ENCODE measurements around the gene PTGIS.

PTGIS gene

DNA sequence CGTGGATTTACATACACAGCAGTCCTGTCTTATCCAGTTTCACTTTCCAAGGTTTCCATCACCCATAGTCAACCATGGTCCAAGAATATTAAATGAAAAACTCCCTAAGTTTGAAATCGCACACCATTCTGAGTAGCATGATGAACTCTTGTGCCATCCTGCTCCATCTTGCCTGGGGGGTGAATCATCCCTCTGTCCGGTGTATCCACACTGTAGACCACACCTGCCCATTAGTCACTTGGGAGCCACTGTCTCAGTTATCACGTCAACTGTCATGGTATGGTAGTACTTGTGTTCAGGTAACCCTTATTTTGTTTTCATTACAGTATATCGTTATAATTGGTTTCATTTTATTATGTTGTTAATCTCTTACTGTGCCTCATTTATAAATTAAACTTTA lies 38.5 kb downstream of the PTGIS start:
- no peak for DNase-seq (ENCODE audit: low read depth)

DNA sequence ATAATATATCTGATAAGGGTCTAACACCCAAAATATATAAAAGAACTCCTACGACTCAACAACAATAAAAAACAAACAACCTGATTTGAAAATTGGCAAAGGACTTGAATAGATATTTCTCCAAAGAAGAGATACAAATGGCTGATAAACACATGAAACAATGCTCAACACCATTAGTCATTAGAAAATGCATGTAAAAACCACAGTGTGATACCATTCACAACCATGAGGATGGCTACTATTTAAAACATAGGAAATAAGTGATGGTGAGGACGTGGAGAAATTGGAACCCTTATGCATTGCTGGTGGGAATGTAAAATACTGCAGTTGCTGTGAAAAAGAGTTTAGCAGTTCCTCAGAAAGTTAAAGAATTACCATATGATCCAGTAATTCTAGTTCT lies 41.4 kb downstream of the PTGIS start:
- no peak for DNase-seq (ENCODE audit: low read depth)

DNA sequence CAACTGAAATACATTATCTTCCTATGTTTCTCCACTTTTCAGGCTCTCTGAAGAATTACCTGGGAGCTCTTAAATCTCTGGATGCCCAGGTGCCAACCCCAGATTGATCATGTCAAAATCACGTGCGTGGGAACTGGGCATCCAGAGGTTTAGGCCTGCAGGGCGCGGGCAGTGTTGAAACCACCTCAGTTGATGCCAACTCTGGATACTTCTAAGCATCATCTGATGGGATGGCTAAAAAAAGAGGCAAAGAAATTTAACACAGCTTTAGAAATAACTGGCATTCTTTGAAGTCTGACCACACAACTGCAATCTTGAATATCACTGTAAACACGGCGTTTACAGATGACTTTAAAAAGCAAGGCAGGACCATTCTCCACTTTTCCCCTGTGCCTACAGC lies 41.9 kb downstream of the PTGIS start:
- DNase-seq (ENCODE audit: low read depth) = no peak

DNA sequence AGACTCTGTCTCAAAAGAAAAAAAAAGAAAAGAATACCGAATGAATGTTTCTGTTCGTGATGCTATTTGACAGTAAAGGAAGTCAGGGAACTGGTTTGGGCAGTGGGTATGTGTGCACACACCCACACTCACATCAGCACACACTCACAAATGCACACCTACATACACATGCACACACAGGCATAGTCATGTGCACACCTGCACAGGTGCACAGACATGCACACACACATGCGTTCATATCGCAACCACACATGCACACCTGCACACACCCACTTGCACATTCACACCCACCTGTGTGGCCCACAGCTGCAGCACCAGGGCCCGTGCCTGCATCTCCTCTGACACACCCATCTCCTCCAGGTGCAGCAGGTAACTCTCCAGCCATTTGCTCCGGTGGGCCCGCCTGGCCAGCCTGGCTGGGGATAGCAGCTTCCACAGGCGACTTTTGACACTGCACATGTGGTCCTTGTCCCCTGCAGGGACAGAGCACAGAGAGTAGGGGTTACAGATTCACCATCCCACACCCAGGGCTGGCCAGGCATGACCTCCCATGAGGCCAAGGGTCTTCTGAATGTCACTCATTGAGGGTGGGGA lies 44.1 kb downstream of the PTGIS start:
- DNase-seq (ENCODE audit: low read depth) = no peak

DNA sequence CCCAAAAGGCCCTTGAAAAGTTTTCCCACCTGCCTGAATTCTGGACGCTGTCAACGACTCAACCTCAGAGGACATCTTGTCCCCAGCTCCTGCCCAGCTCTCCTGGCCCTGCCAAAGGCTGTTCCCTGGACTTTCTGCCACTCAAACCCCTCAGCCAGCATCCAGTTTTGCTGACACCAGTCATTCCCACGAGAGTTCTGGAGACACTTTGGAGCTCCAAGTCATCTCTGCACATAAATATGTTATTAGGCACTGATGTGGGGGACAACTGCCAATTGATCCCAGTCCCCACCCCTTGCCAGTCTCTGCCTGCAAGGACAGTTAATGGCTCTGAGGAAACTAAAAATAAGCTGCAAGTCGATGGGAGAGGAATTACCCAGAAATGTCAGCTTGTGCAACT lies 46.6 kb downstream of the PTGIS start:
- no peak for DNase-seq (ENCODE audit: low read depth)

DNA sequence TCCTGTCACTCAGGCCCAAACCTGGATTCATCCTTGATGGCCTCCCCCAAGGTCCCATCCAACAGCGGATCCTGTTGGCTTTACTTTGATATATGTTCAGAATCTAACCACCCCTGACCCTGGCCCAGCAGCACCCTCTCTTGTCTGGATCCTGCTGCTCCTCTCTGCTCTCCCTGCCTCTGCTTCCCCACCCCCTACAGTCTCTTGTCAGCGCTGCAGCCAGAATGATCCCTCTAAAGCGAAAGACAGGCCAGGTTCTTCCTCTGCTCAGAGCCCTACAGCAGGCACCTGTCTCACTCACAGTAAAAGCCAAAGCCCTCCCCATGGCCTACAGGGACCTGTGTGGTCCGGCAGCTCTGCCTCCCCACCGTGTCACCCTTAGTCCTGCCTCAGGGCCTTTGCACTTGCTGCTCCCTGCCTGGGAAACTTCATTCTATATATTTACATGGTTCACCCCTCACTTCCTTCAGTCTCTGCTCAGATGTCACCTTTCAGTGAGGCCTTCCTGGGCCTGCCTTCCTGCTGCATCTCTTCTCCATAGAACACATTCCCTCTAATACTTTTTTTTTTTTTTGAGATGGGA lies 48.1 kb downstream of the PTGIS start:
- no peak for DNase-seq (ENCODE audit: low read depth)

DNA sequence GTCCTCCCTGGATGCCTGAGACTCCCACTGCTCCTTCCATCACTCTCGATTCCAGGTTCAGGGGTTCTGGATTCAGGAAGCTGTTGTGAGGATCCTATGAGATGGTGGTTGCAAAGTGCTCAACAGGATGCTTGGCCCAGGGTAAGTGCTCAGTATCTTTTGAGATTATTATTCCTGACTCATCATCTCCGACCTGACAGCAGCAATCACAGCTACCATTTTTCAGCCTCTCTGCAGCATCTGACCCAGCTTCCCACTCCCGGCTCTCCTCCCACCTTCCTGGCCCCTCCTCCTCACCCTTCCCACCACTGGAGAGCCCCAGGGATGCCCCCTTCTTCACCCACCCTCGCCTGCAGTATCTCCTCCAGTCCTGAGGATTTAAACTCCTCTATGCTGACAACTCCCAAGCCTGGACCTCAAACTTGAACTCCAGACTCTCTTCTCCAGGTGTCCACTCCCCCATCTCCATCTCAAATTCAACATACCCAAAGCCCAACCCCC lies 48.7 kb downstream of the PTGIS start:
- no peak for DNase-seq (ENCODE audit: low read depth)

DNA sequence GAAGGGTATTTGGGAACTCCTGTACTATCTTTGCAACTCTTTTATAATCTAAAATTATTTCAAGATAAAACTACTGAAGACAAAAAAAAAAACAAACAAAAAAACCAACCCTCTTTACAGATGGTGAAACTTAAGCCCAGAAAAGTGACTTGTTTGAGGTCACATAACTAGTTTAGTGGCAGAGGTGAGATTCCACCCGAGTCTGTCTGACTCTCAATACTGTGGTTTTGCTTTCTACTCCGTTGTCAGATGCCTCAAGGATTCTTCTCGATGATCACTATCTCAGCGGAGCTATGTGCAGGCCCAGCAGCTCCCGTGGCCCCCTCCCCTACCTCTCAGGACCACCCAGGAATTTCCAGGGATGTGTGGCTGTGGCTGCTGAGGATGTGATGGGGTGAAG lies 49.4 kb downstream of the PTGIS start:
- no peak for DNase-seq (ENCODE audit: low read depth)

DNA sequence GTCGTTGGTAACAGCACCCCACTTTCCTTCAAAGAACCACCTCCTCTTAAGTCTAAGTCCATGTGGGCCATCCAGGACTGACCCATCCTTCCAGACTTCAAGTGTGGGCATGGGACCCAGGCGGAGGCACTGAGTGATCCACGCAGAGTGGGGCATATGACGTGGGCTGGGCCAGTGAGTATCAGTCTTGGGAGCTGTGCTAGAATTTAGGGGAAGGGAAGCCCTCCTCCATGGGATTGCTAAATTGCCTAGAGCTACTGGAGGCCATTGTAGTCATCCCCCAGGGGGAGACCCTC lies 50.2 kb downstream of the PTGIS start:
- no peak for DNase-seq (ENCODE audit: low read depth)

DNA sequence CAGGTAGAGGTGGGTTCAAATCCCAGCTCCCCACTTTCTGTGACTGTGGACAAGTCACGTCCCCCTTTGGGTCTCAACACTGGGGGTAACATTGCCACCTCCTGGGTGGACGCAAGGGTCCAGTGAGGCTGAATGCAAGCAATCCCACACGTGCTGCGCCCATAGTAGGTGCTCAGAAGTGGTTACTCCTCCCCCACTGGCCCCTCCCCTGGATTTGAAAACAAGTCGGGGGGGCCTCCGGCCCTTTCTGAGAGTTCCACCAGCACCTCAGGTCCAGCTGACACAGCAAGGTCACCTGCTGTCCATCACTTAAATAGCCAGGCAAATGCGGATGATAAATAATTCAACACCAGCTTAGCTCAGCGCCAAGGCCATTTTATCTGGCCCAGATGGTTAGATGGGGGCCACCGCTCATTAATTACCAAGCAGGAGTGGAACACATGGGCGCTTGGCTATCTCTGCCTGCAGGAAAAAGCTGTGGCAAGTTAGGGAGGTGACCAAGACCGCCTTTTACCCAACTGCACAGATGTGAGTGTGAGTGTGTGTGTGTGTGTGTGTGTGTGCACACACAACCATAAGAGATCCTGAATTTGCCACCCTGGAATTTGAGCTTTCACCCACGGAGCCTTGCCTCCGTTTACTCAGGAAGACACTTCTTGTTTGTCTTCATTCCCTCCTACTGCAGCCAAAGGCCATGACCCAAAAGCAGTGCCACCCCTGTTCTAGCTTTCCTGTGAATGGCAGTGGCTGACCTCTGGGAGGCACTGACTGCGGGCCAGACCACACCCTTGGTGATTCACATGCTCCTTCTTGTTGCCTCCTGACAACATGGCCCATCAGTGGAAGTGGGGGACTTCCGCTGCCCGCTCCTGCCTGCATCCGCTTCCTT lies 50.8 kb downstream of the PTGIS start:
- DNase-seq (ENCODE audit: low read depth) = no peak

DNA sequence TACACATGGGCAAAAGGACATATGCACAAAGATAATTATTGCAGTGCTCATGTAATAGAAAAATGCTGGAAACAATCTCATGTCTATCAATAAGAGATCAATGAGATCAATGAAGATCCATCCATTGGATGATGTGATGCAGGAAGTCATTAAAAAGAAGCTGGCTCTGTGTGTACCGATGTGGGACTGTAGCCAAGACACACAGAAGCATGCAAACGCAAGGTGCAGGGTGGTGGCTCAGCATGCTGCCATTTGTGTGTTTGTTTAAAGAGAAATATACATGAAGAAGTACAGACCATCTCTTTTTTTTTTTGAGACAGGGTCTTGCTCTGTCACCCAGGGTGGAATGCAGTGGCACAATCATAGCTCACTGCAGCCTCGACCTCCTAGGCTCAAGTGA lies 52.4 kb downstream of the PTGIS start:
- no peak for DNase-seq (ENCODE audit: low read depth)

DNA sequence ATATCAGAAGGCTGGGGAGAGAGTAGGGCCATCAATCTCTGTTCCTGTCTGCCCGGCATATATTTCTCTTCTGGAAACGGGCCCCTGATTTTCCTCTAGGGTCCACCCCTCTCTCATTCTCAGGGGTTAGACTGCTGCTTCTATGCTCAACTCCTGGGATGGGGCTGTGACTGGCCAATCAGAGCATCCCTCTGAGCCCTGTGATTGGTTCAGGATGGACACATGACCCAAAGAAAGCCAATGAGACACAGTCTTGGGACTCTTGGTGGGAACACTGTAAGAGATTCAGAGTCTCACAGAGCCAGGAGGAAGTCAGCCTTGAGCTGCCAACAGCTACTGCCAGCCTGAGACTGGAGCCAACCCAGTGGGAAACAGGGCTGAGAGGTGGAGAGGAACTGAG lies 54.4 kb downstream of the PTGIS start:
- no peak for DNase-seq (ENCODE audit: low read depth)

DNA sequence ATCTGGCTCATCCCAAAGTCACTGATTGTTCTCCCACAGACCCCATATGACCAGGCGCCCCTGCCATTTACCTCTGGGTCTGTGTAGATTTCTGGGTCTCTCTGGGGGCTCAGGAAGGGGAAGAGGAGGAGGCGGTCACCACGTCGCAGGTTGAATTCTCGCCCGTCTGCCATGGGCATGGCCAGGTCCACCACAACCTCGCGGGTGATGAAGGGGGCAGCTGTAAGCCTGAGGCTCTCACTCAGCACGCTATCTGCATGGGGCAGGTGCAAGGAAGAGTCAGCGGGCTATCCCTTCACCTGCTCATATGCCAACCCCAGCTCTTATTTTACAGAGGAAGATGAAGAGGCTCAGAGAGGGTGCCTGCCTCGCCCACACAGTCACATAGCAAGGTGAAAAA lies 54.9 kb downstream of the PTGIS start:
- no peak for DNase-seq (ENCODE audit: low read depth)

DNA sequence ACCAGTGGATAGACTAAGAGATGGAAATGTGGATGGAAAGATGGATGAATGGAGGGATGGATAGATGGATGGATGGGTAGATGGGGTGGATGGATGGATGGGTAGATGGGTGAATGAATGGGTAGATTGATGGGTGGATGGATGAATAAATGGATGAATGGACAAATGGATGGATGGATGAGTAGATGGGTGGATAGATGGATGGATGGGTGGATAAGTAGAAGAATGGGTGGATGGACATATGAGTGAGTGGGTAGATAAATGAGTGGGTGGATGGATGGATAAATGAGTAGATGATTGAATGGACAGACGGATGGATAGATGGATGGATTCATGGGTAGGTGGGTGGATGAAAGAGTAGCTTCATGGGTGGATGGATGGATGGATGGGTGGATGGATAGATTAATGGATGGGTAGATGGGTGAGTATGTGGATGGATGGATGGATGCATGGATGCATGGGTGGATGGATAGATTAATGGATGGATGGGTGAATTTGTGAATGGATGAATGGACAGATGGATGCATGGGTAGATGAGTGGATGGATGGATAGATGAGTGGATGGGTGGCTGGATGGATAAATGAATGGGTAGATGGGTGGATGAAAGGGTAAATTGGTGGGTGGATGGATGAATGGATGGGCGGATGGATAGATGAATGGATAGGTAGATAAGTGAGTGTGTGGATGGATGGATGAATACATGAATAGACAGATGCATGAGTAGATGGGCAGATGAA lies 56.0 kb downstream of the PTGIS start:
- no peak for DNase-seq (ENCODE audit: low read depth)

DNA sequence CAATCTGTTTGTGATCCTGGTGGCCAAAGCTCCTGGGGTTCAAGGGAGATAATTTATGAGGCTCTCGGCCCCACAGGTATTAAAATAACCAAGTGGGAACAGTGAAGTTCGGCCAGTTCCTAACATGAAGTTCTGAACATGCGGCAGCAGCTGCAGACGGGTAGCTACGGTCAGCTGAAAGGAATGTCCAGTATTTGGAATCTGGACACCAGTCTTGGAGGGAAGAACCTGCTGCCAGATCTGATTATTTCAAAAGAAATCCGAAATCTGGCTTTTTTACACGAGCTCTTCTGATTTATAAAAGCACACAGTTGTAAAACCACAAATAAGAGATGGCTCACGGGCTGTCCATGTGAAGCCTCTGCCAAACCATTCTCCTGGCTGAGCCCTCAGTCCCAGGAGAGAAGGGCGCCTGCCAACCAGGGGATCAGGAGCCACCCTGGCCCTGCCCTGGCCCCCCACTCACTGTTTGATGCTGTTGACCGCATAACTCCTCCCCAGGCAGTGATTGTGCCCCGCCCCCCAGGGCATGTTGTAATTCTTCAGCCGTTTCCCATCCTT lies 57.3 kb downstream of the PTGIS start:
- no peak for DNase-seq (ENCODE audit: low read depth)

DNA sequence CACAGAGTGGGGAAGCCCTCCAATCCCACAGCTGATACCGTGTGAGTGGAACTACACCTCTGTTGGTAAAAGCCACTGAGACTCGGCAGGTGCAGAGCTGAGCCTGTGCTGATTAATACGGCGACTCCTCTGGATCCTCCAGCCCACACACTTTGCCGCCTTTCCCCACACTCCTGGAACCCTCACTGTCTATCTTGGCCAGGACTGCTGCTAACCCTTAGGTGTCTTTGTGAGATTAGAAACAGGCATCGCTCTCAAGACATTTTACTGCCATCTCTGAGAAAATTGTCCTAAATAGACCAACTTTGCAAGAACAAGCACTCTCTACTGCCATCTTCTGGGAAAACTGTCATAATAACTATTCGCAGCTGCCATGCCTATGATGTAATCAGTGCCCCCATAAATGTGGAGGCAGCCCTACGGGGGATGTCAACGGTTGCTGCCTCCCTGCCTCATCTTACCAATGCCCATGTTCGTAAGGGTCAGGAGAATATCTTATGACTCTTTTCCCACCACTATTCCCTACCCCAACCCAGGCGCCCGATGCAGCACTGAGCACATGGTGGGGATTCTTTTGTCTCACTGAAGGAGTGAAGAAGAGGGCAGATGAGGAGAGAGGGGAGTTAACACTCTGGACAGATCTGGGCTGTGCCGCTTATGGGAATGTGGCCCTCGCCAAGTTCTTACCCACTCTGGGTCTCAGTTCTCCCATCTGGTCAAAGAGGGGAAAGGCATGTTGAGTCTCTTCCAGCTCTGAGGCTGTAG lies 59.3 kb downstream of the PTGIS start:
- no peak for DNase-seq (ENCODE audit: low read depth)

DNA sequence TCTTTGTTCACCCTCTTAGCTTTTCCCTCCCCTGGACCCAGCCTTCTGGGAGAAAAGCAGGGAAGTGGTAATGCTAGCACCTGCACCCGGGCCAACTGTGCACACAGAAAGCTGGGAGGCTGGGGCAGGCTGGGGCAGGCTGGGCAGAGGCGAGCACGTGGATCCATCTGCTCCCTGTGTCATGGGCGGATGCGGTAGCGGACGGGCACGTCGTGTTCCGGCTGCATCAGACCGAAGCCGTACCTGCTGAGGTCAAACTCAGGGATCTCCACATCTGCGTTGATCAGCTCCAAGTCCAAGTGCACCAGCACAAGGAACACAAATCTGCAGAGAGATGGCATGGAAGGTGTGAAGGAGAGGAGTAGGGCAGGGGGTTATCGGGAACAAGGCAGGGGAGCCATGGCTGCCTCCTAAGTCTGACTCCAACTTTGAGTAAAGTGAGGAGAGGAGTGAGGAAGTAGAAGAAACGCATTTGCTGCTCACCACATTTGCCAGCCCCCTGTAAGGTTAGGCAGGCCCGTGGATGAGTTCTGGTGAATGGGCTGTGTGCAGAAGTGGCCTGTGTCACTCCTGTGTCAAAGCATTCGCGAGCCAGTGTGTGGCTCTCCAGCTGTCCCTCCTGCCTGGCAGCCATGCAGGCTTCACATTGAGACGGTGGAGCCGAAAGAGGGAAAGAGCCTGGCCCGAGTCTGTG lies 60.0 kb downstream of the PTGIS start:
- no peak for DNase-seq (ENCODE audit: low read depth)

DNA sequence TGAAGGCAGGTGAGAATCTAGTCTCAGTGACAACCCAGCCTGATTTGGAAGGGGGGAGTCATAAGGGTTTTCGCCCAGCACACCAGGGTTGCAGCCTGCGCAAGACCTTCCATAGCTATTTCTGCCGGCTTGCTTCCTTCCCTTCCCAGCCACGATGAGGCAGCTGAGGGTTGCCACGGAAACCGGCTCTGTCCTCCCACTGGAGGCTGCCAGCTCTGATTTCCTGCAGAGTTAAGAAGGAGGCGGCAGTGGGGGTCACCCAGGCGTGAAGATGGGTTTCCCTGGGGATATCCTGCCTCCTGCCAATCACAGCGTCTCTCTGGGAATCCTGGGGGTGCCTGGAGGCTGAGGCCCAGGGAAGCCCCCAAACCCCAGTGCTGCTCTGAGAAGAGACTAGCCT lies 62.4 kb downstream of the PTGIS start:
- DNase-seq (ENCODE audit: low read depth) = no peak

DNA sequence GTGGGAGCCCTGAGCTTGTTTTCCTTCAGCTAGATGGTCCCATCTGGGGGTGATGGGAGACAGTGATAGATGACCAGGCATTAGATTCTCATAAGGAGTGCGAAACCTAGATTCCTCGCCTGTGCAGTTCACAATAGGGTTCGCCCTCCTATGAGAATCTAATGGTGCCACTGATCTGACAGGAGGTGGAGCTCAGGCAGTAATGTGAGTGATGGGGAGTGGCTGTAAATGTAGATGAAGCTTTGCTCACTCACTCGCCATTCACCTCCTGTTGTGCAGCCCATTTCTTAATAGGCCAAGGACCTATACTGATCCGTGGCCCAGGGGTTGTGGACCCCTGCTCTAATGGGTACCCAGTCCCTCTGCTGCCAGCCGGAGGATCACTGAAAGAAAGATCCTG lies 64.8 kb downstream of the PTGIS start:
- no peak for DNase-seq (ENCODE audit: low read depth)

DNA sequence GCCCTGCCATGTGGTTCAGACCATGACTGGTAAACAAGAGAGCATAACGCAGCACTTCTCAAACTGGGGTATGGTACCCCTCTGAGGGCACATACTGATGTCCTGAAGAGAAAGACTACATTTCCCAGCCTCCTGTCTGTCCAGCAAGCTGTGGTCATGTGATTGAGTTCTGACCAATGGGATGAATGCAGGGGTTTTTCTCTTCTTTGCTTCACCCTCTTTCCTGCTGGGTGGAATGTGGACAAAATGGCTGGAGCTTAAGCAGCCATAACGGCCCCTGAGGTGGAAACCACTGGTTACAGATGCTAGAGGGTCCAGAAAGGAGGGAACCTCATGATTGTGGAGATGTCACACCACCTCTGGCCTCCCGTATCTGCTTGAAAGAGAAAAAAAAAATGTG lies 66.0 kb downstream of the PTGIS start:
- DNase-seq (ENCODE audit: low read depth) = no peak

DNA sequence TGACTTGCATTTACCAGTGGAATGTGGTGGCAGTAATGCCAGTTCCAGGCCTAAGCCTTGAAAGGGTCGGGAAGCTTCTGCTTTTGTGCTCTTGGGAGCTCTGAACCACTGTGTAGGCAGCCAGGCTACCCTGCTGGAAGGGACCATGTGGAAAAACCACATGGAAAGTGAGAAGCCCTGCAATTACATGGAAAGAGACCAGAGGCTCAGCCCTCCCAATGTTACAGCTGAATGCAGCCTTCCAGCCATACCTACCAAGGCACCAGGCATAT lies 70.6 kb downstream of the PTGIS start:
- DNase-seq (ENCODE audit: low read depth) = no peak

Measured in stimulated activated CD8-positive, alpha-beta memory T cell treated with anti-CD3 and anti-CD28 coated beads, Interleukin-12 subunit alpha, Interleukin-12 subunit beta, amount 100 ng/mL, for 4 hours (primary cell).